AG10803 (cell line): ENCODE results near the gene GBA3.
A peak's percentile ranks its signal among the peaks of the same experiment; 100 is the strongest.

Source experiments
- DNase-seq: peaks from one replicate; pipeline ENCODE4 v3.0.0; 2010; ENCODE audit warnings: low read depth
- H3K4me3 ChIP-seq: 2 replicates; pipeline ENCODE4 v1.5.1; 2011; ENCODE audit warnings: mild to moderate bottlenecking, low read length, control low read depth
- CTCF ChIP-seq: conservative IDR thresholded peaks from 2 replicates; pipeline ENCODE4 v1.5.1; 2011; ENCODE audit warnings: mild to moderate bottlenecking, low read length, control low read depth, inconsistent platforms

Gene GBA3

DNA sequence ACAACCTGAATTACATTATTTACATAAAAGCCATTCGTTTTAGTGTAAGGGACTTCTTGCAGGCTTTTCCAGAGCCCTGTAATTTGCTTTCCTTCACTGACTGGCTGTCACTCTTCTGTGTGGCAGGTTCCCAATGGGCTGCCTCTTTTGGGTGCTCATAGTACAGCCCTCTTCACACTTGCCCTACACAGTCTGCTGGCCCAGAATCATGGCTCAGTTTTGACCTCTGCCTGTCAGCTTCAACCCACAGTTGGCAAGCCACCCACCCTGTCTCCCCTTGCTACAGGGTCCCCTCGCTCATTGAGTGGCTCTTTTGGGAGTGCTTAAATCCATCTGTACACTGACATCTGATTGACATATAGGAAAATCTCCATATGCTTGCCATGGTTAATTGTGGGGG lies 97.9 kb downstream of the GBA3 start:
- no peak for DNase-seq
- no peak for TF ChIP-seq CTCF
- H3K4me3 ChIP-seq, result no peak overlapping the region

DNA sequence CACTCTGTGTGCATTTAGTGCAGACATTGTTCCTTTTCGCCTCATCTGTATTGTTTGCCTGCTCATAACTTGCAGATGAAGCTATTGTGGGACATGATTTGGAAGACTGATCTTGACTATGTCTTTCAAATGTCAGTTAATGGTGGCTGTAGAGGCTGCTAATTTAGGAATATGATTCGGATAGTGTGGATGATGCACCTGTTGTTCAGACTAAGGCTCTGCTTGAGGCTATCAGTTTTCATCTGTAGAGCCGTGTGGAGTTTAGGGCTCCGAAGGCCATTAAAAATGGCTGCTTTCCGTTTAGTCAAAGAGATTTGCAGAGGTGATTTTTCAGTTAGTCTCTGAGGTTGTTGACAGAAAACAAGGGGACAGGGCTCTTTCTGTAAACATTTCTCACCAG lies 102.0 kb downstream of the GBA3 start:
- no peak overlapping the region for H3K4me3 ChIP-seq
- TF ChIP-seq CTCF, result no peak
- no peak for DNase-seq

DNA sequence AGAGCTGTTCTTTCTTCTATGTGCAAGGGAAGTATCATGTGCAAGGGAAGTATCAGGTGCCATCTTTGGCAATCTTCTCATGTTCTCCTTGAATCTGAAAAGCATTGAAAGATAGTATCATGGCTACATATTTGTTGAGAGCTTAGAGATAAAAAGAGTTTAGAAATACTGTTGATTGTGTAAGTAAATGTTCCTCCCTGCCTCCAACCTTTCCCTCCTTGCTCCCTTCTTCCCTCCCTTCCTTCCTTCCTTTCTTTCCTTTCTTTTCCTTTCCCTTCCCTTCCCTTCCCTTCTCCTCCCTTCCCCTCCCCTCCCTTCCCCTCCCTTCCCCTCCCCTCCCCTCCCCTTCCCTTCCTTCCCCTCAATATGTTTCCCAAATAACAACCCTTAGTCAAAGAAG lies 108.7 kb downstream of the GBA3 start:
- no peak for DNase-seq
- TF ChIP-seq CTCF, result no peak
- no peak overlapping the region for H3K4me3 ChIP-seq

DNA sequence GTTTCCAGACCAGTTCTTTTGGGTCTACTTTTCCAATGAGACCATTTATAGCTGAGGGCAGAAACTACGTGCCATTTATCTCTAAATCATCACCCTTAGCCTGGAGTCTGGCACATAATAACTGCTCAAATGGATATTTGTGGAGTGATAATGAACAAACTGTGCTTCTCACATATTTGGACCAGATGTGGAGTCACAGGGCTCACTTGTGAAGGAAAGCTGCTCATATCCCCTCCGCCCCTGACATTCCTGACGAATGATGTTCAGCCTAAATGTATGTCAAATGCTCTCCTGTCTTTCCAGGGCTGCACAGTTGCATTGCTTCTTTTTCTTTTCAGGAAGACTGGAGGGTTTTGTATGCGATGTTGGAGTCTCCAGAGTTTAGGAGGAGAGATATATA lies 110.1 kb downstream of the GBA3 start:
- TF ChIP-seq CTCF, result no peak
- peak; percentile 25 for DNase-seq
- no peak overlapping the region for H3K4me3 ChIP-seq

- H3K4me3 ChIP-seq, result no peak overlapping the region
- TF ChIP-seq CTCF, result no peak
- no peak for DNase-seq
These were observed 110.8 kb downstream of the GBA3 start for GRCh38 chr4:22803512-22803911.

DNA sequence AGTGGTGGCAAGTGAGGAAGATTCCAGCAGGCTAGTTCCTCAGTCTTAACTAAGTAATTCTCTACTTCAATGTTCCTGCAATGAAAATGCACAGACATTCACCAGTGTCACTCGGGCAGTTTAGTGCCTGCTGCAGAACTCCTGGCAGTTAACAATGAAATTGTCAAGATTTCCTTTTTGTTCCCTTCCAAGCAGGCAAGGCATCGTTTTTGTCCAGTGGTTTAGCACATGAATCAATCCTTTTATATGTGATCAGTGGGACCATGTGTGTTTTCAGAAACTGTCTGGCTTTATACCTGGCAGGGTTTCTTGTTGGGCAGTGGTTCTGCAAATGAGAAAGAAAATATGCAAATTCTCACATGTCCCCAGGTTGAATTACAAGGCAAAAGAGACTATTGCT lies 122.2 kb downstream of the GBA3 start:
- H3K4me3 ChIP-seq, result no peak overlapping the region
- DNase-seq, result no peak
- no peak for TF ChIP-seq CTCF

GRCh38 chr4:22824091-22824490 lies 131.4 kb downstream of the GBA3 start:
- H3K4me3 ChIP-seq, result no peak overlapping the region
- no peak for TF ChIP-seq CTCF
- no peak for DNase-seq
